B cell (primary cell): ENCODE results near the gene LRRC4C.

Experiments
- CTCF ChIP-seq: fragments of 200-600 bp; IDR thresholded peaks from one replicate; pipeline ENCODE4 v1.8.0; 2022; ENCODE audit warnings: antibody characterized with exemption, mild to moderate bottlenecking
- EZH2 ChIP-seq: IDR thresholded peaks from 2 replicates; pipeline ENCODE4 v1.6.1; 2012; ENCODE audit warnings: borderline replicate concordance, low read depth, mild to moderate bottlenecking, moderate library complexity, low read length; ENCODE audit not compliant: insufficient read depth, poor library complexity, severe bottlenecking

DNA sequence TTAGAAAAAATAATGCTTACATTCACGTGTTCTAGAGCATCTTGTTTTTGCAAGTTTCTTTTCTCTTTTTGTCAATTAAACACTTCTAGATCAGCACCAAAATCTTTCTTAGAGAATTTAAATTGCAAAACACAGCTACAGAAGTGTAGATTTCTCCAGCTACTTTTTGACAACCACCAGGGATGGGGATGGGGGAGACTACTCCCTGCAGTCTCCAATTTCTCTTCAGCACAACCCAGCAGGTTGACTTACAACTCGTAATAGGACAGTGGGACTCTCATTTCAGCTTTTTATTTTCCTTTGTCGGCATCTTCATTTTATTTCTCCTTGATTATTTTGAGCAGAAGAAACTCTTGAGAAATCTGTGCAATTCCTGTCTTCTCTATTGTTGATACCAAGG lies 441.2 kb downstream of the LRRC4C start:
- TF ChIP-seq EZH2 (no peak), CTCF (no peak)
